ENCODE data around the gene PLEKHA4. TPM values are rescaled to one million over a fixed set of nuclear protein-coding genes. Genes with fewer than 3 reads are reported as not detected.
"Not testable (repeated sequence)": the region's sequence is repeated elsewhere in the genome, so short reads cannot be mapped to it uniquely, and the experiment has no call there.

Gene PLEKHA4
- total RNA-seq, 2 donors from 2014 or later = 3.8 to 5.4 TPM

GRCh38 chr19:48878196-48879024 lies 10.0 kb upstream of the PLEKHA4 start:
- ATAC-seq = no peak
- no peak for DNase-seq (ENCODE audit: low spot score)
- peak overlapping the region; percentile 47 for H3K4me3 Mint-ChIP-seq
- H3K9me3 Mint-ChIP-seq = no peaks in the 10 kb centered on the region
- H3K27me3 Mint-ChIP-seq = no peaks in the 10 kb centered on the region
- peaks cover 36 to 41% of the 10 kb centered on the region in 2 donors for H3K4me1 Mint-ChIP-seq (ENCODE audit: low read depth in 2 of 2)
- H3K36me3 Mint-ChIP-seq = peaks cover 28% of the 10 kb centered on the region
- peak overlapping the region; percentile 64 to 68 for H3K27ac Mint-ChIP-seq

GRCh38 chr19:48877855-48878195 lies 9.4 kb upstream of the PLEKHA4 start:
- Mint-ChIP-seq H3K4me1 (ENCODE audit: low read depth in 2 of 2) (peaks cover 41 to 44% of the 10 kb centered on the region in 2 donors), H3K27me3 (no peaks in the 10 kb centered on the region), H3K27ac (peak overlapping the region; percentile 64 to 68), H3K4me3 (peak overlapping the region; percentile 47), H3K36me3 (peaks cover 34% of the 10 kb centered on the region), H3K9me3 (no peaks in the 10 kb centered on the region)
- DNase-seq (ENCODE audit: low spot score) = no peak
- ATAC-seq = no peak

GRCh38 chr19:48876043-48876981 lies 7.9 kb upstream of the PLEKHA4 start:
- H3K27me3 Mint-ChIP-seq; ATAC-seq; H3K9me3 Mint-ChIP-seq; DNase-seq (ENCODE audit: low spot score): not testable (repeated sequence)
- peak overlapping the region; percentile 100 for H3K4me3 Mint-ChIP-seq
- peaks cover 41% of the 10 kb centered on the region for H3K36me3 Mint-ChIP-seq
- peaks cover 49 to 50% of the 10 kb centered on the region in 2 donors for H3K4me1 Mint-ChIP-seq (ENCODE audit: low read depth in 2 of 2)
- peak overlapping the region; percentile 99 for H3K27ac Mint-ChIP-seq

GRCh38 chr19:48874303-48875135 lies 6.1 kb upstream of the PLEKHA4 start:
- DNase-seq (ENCODE audit: low spot score) = no peak
- Mint-ChIP-seq H3K4me1 (ENCODE audit: low read depth in 2 of 2) (peaks cover 49 to 50% of the 10 kb centered on the region in 2 donors), H3K4me3 (peak overlapping the region; percentile 100), H3K9me3 (no peaks in the 10 kb centered on the region), H3K36me3 (peaks cover 41% of the 10 kb centered on the region), H3K27me3 (no peaks in the 10 kb centered on the region), H3K27ac (peak overlapping the region; percentile 99)
- ATAC-seq = no peak

- DNase-seq (ENCODE audit: low spot score) (no peak), ATAC-seq (no peak)
- Mint-ChIP-seq H3K4me3 (peak overlapping the region; percentile 100), H3K9me3 (no peaks in the 10 kb centered on the region), H3K4me1 (ENCODE audit: low read depth in 2 of 2) (peaks cover 49% of the 10 kb centered on the region in 2 donors), H3K27me3 (no peaks in the 10 kb centered on the region), H3K27ac (peak overlapping the region; percentile 99), H3K36me3 (peaks cover 41% of the 10 kb centered on the region)
Observed at GRCh38 chr19:48873476-48874302, 5.3 kb upstream of the PLEKHA4 start.

- Mint-ChIP-seq H3K27ac (peak overlapping the region; percentile 99), H3K4me1 (ENCODE audit: low read depth in 2 of 2) (peaks cover 47% of the 10 kb centered on the region in 2 donors), H3K4me3 (peak overlapping the region; percentile 100), H3K36me3 (peaks cover 38% of the 10 kb centered on the region), H3K27me3 (peaks cover 4 to 6% of the 10 kb centered on the region in 2 donors), H3K9me3 (no peaks in the 10 kb centered on the region)
- peak; percentile 56 to 66 for ATAC-seq
- DNase-seq (ENCODE audit: low spot score) = peak; percentile 84
Observed at GRCh38 chr19:48872884-48873475, 4.6 kb upstream of the PLEKHA4 start.

GRCh38 chr19:48872182-48872883 lies 3.9 kb upstream of the PLEKHA4 start, which contains the start of gene PPP1R15A:
Gene PPP1R15A (plus strand): TSS chr19:48872421. CDS start chr19:48873234, 813 bp downstream.
- Mint-ChIP-seq H3K36me3 (peaks cover 34% of the 10 kb centered on the region), H3K27me3 (peaks cover 4 to 8% of the 10 kb centered on the region in 2 donors), H3K27ac (peak within 1 kb of the TSS; percentile 99), H3K9me3 (no peaks in the 10 kb centered on the region), H3K4me3 (peak within 1 kb of the TSS; percentile 100), H3K4me1 (ENCODE audit: low read depth in 2 of 2) (peaks cover 41 to 45% of the 10 kb centered on the region in 2 donors)
- ATAC-seq = peak; percentile 74 to 84
- peak; percentile 97 for DNase-seq (ENCODE audit: low spot score)

- H3K27ac Mint-ChIP-seq = peak overlapping the region; percentile 99
- DNase-seq (ENCODE audit: low spot score); ATAC-seq; H3K9me3 Mint-ChIP-seq; H3K27me3 Mint-ChIP-seq: not testable (repeated sequence)
- peaks cover 34% of the 10 kb centered on the region for H3K36me3 Mint-ChIP-seq
- peak overlapping the region; percentile 100 for H3K4me3 Mint-ChIP-seq
- peaks cover 41 to 45% of the 10 kb centered on the region in 2 donors for H3K4me1 Mint-ChIP-seq (ENCODE audit: low read depth in 2 of 2)
Observed at GRCh38 chr19:48871471-48872181, 3.2 kb upstream of the PLEKHA4 start.

- H3K27me3 Mint-ChIP-seq = peaks cover 8% of the 10 kb centered on the region in 2 donors
- DNase-seq (ENCODE audit: low spot score) = no peak
- H3K9me3 Mint-ChIP-seq = no peaks in the 10 kb centered on the region
- H3K4me3 Mint-ChIP-seq = no peak overlapping the region
- H3K36me3 Mint-ChIP-seq = peaks cover 25% of the 10 kb centered on the region
- H3K27ac Mint-ChIP-seq = no peak overlapping the region
- peaks cover 25 to 33% of the 10 kb centered on the region in 2 donors for H3K4me1 Mint-ChIP-seq (ENCODE audit: low read depth in 2 of 2)
- no peak for ATAC-seq
Observed at GRCh38 chr19:48870048-48870447, 1.6 kb upstream of the PLEKHA4 start.

GRCh38 chr19:48867746-48868113 lies 687 bp downstream of the PLEKHA4 start:
- peak overlapping the region in 1 of 2 donors; percentile 4 for H3K27ac Mint-ChIP-seq
- H3K4me1 Mint-ChIP-seq (ENCODE audit: low read depth in 2 of 2) = peaks cover 12 to 13% of the 10 kb centered on the region in 2 donors
- H3K36me3 Mint-ChIP-seq = peaks cover 6% of the 10 kb centered on the region
- ATAC-seq = no peak
- no peaks in the 10 kb centered on the region for H3K9me3 Mint-ChIP-seq
- no peak overlapping the region for H3K4me3 Mint-ChIP-seq
- H3K27me3 Mint-ChIP-seq = peaks cover 8% of the 10 kb centered on the region in 2 donors
- DNase-seq (ENCODE audit: low spot score) = no peak

GRCh38 chr19:48867123-48867745 lies 1.2 kb downstream of the PLEKHA4 start:
- no peak for ATAC-seq
- Mint-ChIP-seq H3K9me3 (no peaks in the 10 kb centered on the region), H3K36me3 (peaks cover under 1% of the 10 kb centered on the region), H3K4me3 (no peak overlapping the region), H3K4me1 (ENCODE audit: low read depth in 2 of 2) (peaks cover 10% of the 10 kb centered on the region in 2 donors), H3K27me3 (peaks cover 8% of the 10 kb centered on the region in 2 donors), H3K27ac (no peak overlapping the region)
- no peak for DNase-seq (ENCODE audit: low spot score)

Measured in natural killer cell treated with Interleukin-12 subunit alpha and Interleukin-12 subunit beta and Interleukin-15 and Interleukin-18, amount 100 ng/mL, for 72 hours (primary cell).